T-helper 17 cell (primary cell): ENCODE results near the gene CNPY4. TPM values are rescaled to one million over a fixed set of nuclear protein-coding genes. Genes with fewer than 3 reads are reported as not detected.

ENCODE experiments used
- ATAC-seq: fragments of 150-1000 bp; cut with Tn5 transposase; 2 replicates; pipeline ENCODE4 v1.10.0; 2021; ENCODE audit warnings: mild to moderate bottlenecking, moderate library complexity
- DNase-seq, 3 donors: peaks; one replicate each; pipeline versions ENCODE4 v3.0.0 to v3.0.0-alpha.2; 2020 to 2021
- H3K9me3 ChIP-seq: one replicate; pipeline ENCODE4 v1.7.0; 2013; ENCODE audit warnings: low read length, mild to moderate bottlenecking; ENCODE audit not compliant: control insufficient read depth, poor library complexity, severe bottlenecking
- H3K27ac Mint-ChIP-seq: one replicate; pipeline ENCODE4 v1.8.0; 2022; ENCODE audit warnings: mild to moderate bottlenecking, moderate library complexity, mixed read lengths
- H3K27me3 Mint-ChIP-seq: one replicate; pipeline ENCODE4 v1.8.0; 2022; ENCODE audit warnings: mixed read lengths
- H3K36me3 Mint-ChIP-seq: one replicate; pipeline ENCODE4 v1.8.0; 2022; ENCODE audit warnings: low read depth, mixed read lengths
- H3K4me1 Mint-ChIP-seq: one replicate; pipeline ENCODE4 v1.8.0; 2022; ENCODE audit warnings: mild to moderate bottlenecking, mixed read lengths
- H3K4me3 Mint-ChIP-seq: one replicate; pipeline ENCODE4 v1.8.0; 2022; ENCODE audit warnings: mild to moderate bottlenecking, moderate library complexity, mixed read lengths
- total RNA-seq, 4 donors: library from RNA in 2 of 4; stranded (reverse) in 2 of 4; gene quantifications; one replicate each; pipeline ENCODE4 v1.2.3 and lab custom pipeline; 2022 to 2026

CNPY4 gene
- total RNA-seq, 2 donors from 2014 or later: 22.5 to 22.6 TPM

GRCh38 chr7:100163006-100163531, 43.6 kb downstream of the CNPY4 start:
- Mint-ChIP-seq H3K27ac (peak overlapping the region; percentile 85), H3K4me1 (peaks cover 45% of the 10 kb centered on the region), H3K4me3 (peak overlapping the region; percentile 76), H3K27me3 (peaks cover 6% of the 10 kb centered on the region), H3K36me3 (no peaks in the 10 kb centered on the region)
- H3K9me3 ChIP-seq: no peaks in the 10 kb centered on the region
- no peak for DNase-seq
- peak; percentile 11 for ATAC-seq

- Mint-ChIP-seq H3K36me3 (no peaks in the 10 kb centered on the region), H3K27ac (peak overlapping the region; percentile 85), H3K4me1 (peaks cover 53% of the 10 kb centered on the region), H3K27me3 (peaks cover 6% of the 10 kb centered on the region), H3K4me3 (peak overlapping the region; percentile 76)
- H3K9me3 ChIP-seq: no peaks in the 10 kb centered on the region
- no peak for ATAC-seq
- no peak for DNase-seq
These were observed 44.4 kb downstream of the CNPY4 start for GRCh38 chr7:100163871-100164270.

GRCh38 chr7:100166317-100166940, 47.0 kb downstream of the CNPY4 start:
- H3K4me1 Mint-ChIP-seq: peaks cover 60% of the 10 kb centered on the region

GRCh38 chr7:100166970-100167911, 47.8 kb downstream of the CNPY4 start:
- peak overlapping the region; percentile 92 for H3K27ac Mint-ChIP-seq

More at GRCh38 chr7:100166317-100166940, 47.0 kb downstream of the CNPY4 start:
- Mint-ChIP-seq H3K4me3 (peak overlapping the region; percentile 94), H3K27me3 (peaks cover 10% of the 10 kb centered on the region), H3K36me3 (peaks cover 5% of the 10 kb centered on the region), H3K27ac (peak overlapping the region; percentile 92)
- no peak for DNase-seq
- peak; percentile 73 for ATAC-seq
- no peaks in the 10 kb centered on the region for H3K9me3 ChIP-seq

GRCh38 chr7:100167912-100168323, 48.5 kb downstream of the CNPY4 start:
- DNase-seq: no peak
- peaks cover 10% of the 10 kb centered on the region for H3K27me3 Mint-ChIP-seq

More at GRCh38 chr7:100166970-100167911, 47.8 kb downstream of the CNPY4 start:
- peaks cover 10% of the 10 kb centered on the region for H3K27me3 Mint-ChIP-seq
- peaks cover 5% of the 10 kb centered on the region for H3K36me3 Mint-ChIP-seq
- no peak for DNase-seq
- no peak for ATAC-seq
- H3K4me1 Mint-ChIP-seq: peaks cover 59% of the 10 kb centered on the region
- H3K4me3 Mint-ChIP-seq: peak overlapping the region; percentile 94
- no peaks in the 10 kb centered on the region for H3K9me3 ChIP-seq

DNA sequence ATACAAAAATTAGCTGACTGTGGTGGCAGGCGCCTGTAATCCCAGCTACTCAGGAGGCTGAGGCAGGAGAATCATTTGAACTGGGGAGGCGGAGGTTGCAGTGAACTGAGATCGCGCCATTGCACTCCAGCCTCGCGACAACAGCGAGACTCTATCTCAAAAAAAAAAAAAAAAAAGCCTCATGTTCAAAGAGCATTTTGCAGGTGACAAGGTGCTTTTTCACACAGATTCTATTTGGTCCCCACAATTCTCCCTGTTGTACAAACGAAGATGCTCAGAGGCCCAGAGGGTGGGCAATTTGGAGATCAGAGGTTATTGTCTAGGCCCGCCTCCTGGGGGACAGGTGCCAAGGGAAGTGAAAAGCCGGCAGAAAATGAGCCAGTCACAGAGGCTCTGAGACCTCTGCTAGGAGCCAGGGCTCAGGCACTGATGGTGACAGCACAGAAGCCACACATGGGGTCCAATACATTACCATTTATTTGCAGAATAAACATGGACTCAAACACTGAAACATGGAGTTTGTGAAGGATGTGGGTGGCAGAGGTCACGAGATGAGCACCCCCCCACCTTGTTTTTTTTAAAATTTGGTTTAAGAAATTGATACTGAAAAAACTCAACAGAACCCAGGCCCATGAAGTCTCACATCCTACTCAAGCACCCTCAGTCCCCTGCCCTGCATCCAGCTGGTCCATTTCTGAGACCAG, 49.9 kb downstream of the CNPY4 start:
- Mint-ChIP-seq H3K27me3 (peaks cover 10% of the 10 kb centered on the region), H3K27ac (peak overlapping the region; percentile 92), H3K4me1 (peaks cover 48% of the 10 kb centered on the region), H3K4me3 (peak overlapping the region; percentile 94), H3K36me3 (peaks cover 5% of the 10 kb centered on the region)
- DNase-seq (no peak), ATAC-seq (no peak)
- no peaks in the 10 kb centered on the region for H3K9me3 ChIP-seq

More at GRCh38 chr7:100167912-100168323, 48.5 kb downstream of the CNPY4 start:
- peak overlapping the region; percentile 92 for H3K27ac Mint-ChIP-seq
- peak; percentile 10 for ATAC-seq
- H3K9me3 ChIP-seq: no peaks in the 10 kb centered on the region
- H3K4me1 Mint-ChIP-seq: peaks cover 56% of the 10 kb centered on the region
- peak overlapping the region; percentile 94 for H3K4me3 Mint-ChIP-seq
- peaks cover 5% of the 10 kb centered on the region for H3K36me3 Mint-ChIP-seq

DNA sequence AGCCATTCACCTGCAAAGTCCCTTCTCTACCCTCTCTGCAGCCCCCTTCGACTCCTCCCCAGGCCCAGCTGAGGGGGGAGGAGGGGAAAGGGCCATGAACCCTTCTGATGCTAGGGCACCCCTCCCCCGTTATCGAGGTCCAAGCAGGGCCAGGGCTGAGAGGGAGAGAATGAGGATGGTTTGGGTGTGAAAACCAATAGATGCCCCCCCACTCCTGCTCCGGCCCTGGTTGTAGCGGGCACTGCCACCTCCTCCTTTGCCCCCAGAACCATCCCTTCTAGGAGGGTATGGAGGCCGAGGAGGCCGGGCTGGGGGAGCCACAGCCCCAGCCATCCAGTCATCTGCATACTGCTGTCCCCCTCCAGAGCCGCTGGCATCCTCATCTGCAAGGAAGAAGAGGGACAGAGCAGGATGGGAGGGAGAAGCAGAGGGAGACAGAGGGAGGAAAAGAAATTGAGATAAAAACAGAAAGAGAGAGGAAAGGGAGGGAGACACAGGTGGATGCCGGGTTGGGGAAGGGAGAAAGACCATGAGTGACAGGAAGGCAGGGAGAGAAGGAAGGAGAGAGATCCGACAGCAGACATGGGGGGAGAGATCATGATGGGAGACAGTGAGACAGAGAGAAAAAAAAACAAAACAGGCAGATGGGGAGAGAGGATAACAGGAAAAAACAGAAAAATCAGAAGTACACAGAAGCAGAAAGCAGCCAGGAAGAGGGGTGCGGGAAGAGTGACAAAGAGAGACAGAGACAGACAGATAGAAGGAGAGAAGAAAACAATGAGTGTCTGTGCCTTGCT, 50.9 kb downstream of the CNPY4 start:
- no peak for DNase-seq
- Mint-ChIP-seq H3K36me3 (peaks cover 5% of the 10 kb centered on the region), H3K4me1 (peaks cover 52% of the 10 kb centered on the region), H3K4me3 (peak overlapping the region; percentile 91), H3K27ac (peak overlapping the region; percentile 61), H3K27me3 (peaks cover 10% of the 10 kb centered on the region)
- ATAC-seq: no peak
- H3K9me3 ChIP-seq: no peaks in the 10 kb centered on the region

DNA sequence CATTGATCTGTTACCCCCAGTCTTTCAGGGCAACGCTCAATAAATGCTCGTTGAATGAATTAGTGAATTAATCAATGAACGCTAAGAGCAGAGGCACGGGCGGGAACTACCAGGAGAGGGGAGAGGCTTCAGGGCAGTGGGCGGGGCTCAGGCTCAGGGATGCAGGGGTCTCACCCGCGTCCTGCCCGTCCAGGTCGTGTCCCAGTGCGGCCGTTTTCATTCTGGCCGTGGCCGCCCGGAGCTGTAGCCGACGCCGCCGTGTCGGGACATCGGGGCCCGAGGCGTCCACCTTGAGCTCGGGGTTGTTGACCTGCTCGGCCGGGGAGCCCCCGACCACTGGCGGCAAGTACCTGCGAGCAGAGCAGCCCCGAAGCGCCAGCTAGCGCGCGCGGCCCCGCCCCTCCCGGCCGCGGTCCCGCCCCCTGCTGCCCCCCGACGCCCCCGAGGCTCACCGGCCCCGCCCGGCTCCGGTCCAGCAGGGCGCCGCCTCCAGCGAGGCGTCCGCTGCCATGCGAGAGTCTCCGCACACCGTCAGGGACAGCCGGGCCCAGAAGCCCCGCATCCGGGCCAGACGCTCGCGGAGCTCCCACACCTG, 51.8 kb downstream of the CNPY4 start:
- Mint-ChIP-seq H3K27ac (peak overlapping the region; percentile 61), H3K36me3 (peaks cover 5% of the 10 kb centered on the region), H3K4me1 (peaks cover 53% of the 10 kb centered on the region), H3K27me3 (peaks cover 10% of the 10 kb centered on the region), H3K4me3 (peak overlapping the region; percentile 91)
- no peaks in the 10 kb centered on the region for H3K9me3 ChIP-seq
- ATAC-seq (peak; percentile 35), DNase-seq (peak in 2 of 3 donors; percentile 47 to 48)

DNA sequence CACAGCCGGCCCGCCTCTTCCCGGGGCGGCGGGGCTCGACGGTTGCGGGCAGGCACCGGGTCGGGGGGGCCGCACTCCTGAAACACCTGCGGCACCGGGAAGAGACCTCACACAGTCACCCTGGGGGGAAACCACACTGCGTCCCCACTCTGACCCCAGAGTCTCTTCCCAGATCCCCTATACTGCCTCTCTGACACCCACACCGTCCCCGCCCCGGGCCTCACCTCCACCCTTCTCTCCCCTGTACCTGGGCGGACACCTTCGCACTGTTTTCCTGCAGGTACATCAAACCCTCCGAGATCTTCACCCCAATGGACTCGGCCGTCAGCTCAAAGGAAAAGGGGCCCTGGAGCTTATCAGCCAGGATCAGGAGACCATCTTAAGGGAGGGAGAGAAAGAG, 52.4 kb downstream of the CNPY4 start:
- ATAC-seq (peak; percentile 29), DNase-seq (no peak)
- no peaks in the 10 kb centered on the region for H3K9me3 ChIP-seq
- Mint-ChIP-seq H3K4me1 (peaks cover 52% of the 10 kb centered on the region), H3K27ac (no peak overlapping the region), H3K27me3 (peaks cover 5% of the 10 kb centered on the region), H3K36me3 (peaks cover 5% of the 10 kb centered on the region), H3K4me3 (peak overlapping the region; percentile 90)

- Mint-ChIP-seq H3K27ac (no peak overlapping the region), H3K4me3 (no peak overlapping the region), H3K27me3 (peaks cover 5% of the 10 kb centered on the region), H3K4me1 (peaks cover 35% of the 10 kb centered on the region), H3K36me3 (peaks cover 5% of the 10 kb centered on the region)
- ATAC-seq: no peak
- no peaks in the 10 kb centered on the region for H3K9me3 ChIP-seq
- no peak for DNase-seq
These were observed 54.5 kb downstream of the CNPY4 start for GRCh38 chr7:100173806-100174495.

- ATAC-seq (no peak), DNase-seq (no peak)
- Mint-ChIP-seq H3K36me3 (peaks cover 5% of the 10 kb centered on the region), H3K4me1 (peaks cover 34% of the 10 kb centered on the region), H3K4me3 (no peak overlapping the region), H3K27me3 (peaks cover 5% of the 10 kb centered on the region), H3K27ac (no peak overlapping the region)
- no peaks in the 10 kb centered on the region for H3K9me3 ChIP-seq
These were observed 55.1 kb downstream of the CNPY4 start for GRCh38 chr7:100174582-100174981.
